B cell (primary cell): ENCODE data around the gene PTPN23.

Experiments
- CTCF ChIP-seq: fragments of 200-600 bp; IDR thresholded peaks from one replicate; pipeline ENCODE4 v1.8.0; 2022; ENCODE audit warnings: antibody characterized with exemption, mild to moderate bottlenecking
- EZH2 ChIP-seq: IDR thresholded peaks from 2 replicates; pipeline ENCODE4 v1.6.1; 2012; ENCODE audit warnings: borderline replicate concordance, low read depth, mild to moderate bottlenecking, moderate library complexity, low read length; ENCODE audit not compliant: insufficient read depth, poor library complexity, severe bottlenecking

- no peak for TF ChIP-seq CTCF
- no peak for TF ChIP-seq EZH2
Observed at GRCh38 chr3:47409284-47409683, 28.5 kb downstream of the PTPN23 start.
